ENCODE data around the gene TRIM7. TPM values are rescaled to one million over a fixed set of nuclear protein-coding genes. Genes with fewer than 3 reads are reported as not detected.

Gene TRIM7
- total and polyA plus RNA-seq, 12 donors: 0.55 to 6.3 (median 3.8) TPM

DNA sequence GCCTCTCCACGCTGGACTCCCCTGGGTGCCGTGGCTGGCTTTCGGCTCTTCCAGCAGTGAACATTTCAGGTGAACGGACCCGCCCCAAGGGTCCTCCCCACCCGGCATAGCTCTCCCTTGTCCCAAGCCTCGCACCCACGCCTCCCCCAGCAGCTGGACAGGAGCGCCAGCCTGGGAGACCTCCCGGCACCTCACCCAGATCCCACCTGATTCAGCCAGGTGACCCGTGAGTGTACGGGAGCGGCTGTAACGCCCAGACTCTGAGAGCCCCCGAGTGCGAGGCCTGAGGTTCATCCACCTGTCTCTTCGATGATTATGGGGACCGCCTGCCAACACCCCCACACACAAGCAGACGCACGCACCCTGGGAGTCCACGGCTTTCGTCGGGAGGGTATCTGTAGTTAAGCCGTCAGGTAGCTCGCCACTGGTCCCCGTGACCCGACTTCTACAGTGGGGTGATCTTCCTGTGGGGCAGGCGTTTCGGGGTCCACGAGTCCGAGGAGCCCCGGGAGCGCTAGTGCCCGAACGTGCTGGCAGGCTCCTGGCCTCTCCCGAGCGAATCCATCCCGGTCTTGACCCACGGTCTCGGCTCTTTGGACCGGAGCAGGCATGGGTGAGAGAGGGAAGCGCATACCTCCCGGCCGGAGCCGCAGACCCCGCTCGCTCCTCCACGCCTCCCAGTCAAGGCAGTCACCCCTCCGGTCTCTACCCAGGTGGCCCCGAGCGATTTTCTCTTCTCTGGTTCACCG, 14.9 kb downstream of the TRIM7 start:
- intact Hi-C loops (cut with DNase I): loop anchor here (5.0 kb wide), 2 partner anchors 32 to 72 kb away; partner anchors contain the start of genes TRIM41 (in 1 of the 2) and TRIM52 (in 1 of the 2)
- no peaks in the 10 kb centered on the region for H3K27me3 ChIP-seq
- TF ChIP-seq, protein P1, sequence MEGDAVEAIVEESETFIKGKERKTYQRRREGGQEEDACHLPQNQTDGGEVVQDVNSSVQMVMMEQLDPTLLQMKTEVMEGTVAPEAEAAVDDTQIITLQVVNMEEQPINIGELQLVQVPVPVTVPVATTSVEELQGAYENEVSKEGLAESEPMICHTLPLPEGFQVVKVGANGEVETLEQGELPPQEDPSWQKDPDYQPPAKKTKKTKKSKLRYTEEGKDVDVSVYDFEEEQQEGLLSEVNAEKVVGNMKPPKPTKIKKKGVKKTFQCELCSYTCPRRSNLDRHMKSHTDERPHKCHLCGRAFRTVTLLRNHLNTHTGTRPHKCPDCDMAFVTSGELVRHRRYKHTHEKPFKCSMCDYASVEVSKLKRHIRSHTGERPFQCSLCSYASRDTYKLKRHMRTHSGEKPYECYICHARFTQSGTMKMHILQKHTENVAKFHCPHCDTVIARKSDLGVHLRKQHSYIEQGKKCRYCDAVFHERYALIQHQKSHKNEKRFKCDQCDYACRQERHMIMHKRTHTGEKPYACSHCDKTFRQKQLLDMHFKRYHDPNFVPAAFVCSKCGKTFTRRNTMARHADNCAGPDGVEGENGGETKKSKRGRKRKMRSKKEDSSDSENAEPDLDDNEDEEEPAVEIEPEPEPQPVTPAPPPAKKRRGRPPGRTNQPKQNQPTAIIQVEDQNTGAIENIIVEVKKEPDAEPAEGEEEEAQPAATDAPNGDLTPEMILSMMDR (IDR thresholded peaks at IDR 0.05): no peak
- TF ChIP-seq POLR2A (IDR thresholded peaks at IDR 0.05): no peak
- no peaks in the 10 kb centered on the region for H3K36me3 ChIP-seq (replicated peaks in 1 of 2)
- DNase-seq: peak in 3 of 7 donors; percentile 24 to 62 (median 36)
- H3K4me1 ChIP-seq (replicated peaks in 1 of 2): peaks cover 17 to 20% of the 10 kb centered on the region in 2 donors
- WGBS, 4 donors: 1 to 2% (median 1%) methylated on average over 6 to 52 of the region's 52 CpGs
- peak overlapping the region in 2 of 5 donors; percentile 93 to 94 for H3K27ac ChIP-seq
- no peaks in the 10 kb centered on the region for H3K9me3 ChIP-seq (replicated peaks in 1 of 3)
- peak overlapping the region in 2 of 4 donors; percentile 52 to 82 for H3K4me3 ChIP-seq

DNA sequence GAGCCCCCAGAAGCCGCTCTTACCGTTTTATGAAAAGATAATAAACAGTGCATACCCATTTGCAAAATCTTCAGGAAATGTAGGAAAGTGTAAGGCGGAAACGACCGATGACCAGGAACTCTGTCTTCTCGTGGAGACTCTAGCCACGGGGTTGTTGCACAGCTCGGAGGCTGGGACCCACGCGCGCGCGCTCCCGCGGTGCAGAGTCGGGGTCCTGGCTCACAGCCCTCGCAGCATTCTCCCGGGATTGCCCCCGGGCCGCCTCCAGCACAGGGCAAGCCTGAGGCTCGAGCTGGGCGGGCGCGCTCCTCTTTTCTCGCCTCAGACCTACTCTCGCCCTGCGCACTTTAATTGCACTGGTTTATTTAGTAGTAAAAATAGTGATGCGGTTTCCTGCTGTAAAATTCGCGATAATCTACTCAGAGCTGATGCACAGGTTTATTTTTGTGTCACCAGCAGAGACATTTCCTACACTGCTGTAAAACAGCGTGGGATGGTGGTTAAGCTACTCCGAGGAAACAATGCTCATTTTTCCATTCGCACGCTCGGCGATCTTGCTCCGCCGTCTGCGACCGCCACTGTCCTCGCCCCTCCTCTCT, 15.5 kb downstream of the TRIM7 start:
- Histone ChIP-seq H3K36me3 (replicated peaks in 1 of 2) (no peaks in the 10 kb centered on the region), H3K27me3 (no peaks in the 10 kb centered on the region), H3K9me3 (replicated peaks in 1 of 3) (no peaks in the 10 kb centered on the region), H3K4me3 (peak overlapping the region in 3 of 4 donors; percentile 51 to 82 (median 52)), H3K4me1 (replicated peaks in 1 of 2) (peaks cover 21 to 23% of the 10 kb centered on the region in 2 donors), H3K27ac (peak overlapping the region in 3 of 5 donors; percentile 35 to 76 (median 75))
- intact Hi-C loops (cut with DNase I): loop anchor here (5.0 kb wide), 2 partner anchors 33 to 73 kb away; partner anchors contain the start of genes TRIM41 (in 1 of the 2) and TRIM52 (in 1 of the 2)
- DNase-seq: peak in 2 of 7 donors; percentile 21 to 23
- WGBS, 4 donors: 0 to 1% (median 0%) methylated on average over 27 to 41 of the region's 41 CpGs
- no peak for TF ChIP-seq POLR2A (IDR thresholded peaks at IDR 0.05)
- TF ChIP-seq, protein P1 (IDR thresholded peaks at IDR 0.05): no peak

DNA sequence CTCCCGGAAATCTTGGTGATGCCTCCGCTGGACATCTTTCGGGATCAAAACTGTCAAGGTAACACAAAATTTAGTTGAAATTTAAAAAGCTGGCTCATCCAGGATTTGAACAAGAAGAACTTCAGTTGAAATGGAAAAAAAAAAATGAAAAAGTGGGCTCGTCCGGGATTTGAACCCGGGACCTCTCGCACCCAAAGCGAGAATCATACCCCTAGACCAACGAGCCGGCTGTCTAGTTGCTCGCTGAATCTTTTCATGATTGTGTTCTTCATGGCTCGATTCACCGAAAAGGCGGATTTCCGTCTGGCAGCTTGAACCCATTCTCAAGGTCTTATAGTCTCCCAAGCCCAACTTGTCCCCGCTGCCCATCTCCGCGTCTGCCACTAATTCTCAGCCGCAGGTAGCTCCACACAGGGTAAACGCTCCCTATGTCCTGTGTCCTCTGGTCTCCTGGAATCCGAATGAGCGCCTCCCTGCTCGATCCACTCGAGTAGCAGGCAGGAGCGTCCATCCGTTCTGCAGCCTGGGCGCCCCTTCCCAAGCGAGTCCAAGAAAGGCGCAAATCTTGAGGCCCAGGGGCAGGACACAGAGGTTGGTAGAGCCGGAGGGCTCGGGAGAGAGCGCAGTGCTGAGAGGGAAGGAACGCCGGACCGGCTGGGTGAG, 16.2 kb downstream of the TRIM7 start:
- TF ChIP-seq POLR2A (IDR thresholded peaks at IDR 0.05): no peak
- TF ChIP-seq, protein P1 (IDR thresholded peaks at IDR 0.05): no peak
- Histone ChIP-seq H3K27me3 (no peaks in the 10 kb centered on the region), H3K4me1 (replicated peaks in 1 of 2) (peaks cover 22 to 30% of the 10 kb centered on the region in 2 donors), H3K36me3 (replicated peaks in 1 of 2) (no peaks in the 10 kb centered on the region), H3K27ac (peak overlapping the region in 3 of 5 donors; percentile 53 to 76 (median 75)), H3K9me3 (replicated peaks in 1 of 3) (no peaks in the 10 kb centered on the region), H3K4me3 (peak overlapping the region in 3 of 4 donors; percentile 51 to 82 (median 52))
- 1% methylated on average over 26 to 35 of the region's 35 CpGs for WGBS, 4 donors
- DNase-seq: peak; percentile 63 to 93 (median 77)
- intact Hi-C loops (cut with DNase I): loop anchor here (5.0 kb wide), 2 partner anchors 33 to 73 kb away; partner anchors contain the start of genes TRIM41 (in 1 of the 2) and TRIM52 (in 1 of the 2)

Measured in adrenal gland (tissue), 12 donors.